ENCODE results near the gene MBD4.

Gene MBD4

GRCh38 chr3:129462361-129462968, 22.7 kb upstream of the MBD4 start:
- DNase-seq = no peak

- no peak for DNase-seq
These were observed 21.9 kb upstream of the MBD4 start for GRCh38 chr3:129461461-129462146.

DNA sequence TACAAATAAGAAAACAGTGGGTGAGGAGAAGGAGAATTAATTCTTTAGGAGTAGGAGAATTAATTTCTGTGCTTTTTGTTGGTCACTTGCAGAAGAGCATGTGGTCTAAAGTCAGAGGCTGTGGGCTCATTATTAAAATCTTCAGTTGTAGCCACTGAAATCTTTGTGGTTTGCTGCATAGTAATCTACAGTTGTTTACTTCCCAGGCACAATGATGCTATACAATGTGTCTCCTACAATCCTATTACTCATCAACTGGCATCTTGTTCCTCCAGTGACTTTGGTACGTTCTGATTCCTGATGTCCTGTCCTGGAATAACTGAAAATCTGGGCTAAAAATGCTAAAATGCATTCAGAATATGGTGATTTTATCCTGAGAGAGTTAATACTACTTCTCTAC, 21.3 kb upstream of the MBD4 start:
- no peak for DNase-seq

- DNase-seq = no peak
These were observed 20.8 kb upstream of the MBD4 start for GRCh38 chr3:129460572-129460971.

DNA sequence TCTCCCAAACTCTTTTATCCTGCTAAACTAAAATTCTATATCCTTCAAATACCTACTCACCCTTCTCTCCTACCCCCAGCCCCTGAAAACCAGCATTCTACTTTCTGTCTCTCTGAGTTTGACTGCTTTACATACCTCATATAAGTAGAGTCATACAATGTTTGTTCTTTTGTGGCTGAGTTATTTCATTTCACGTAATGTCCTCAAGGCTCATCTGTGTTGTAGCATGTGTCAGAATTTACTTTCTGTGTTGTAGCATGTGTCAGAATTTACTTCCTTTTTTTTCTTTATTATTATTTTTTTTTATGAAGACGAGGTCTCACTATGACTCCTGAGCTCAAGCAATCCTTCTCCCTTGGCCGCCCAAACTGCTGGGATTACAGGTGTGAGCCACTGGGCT, 20.4 kb upstream of the MBD4 start:
- DNase-seq = no peak

DNA sequence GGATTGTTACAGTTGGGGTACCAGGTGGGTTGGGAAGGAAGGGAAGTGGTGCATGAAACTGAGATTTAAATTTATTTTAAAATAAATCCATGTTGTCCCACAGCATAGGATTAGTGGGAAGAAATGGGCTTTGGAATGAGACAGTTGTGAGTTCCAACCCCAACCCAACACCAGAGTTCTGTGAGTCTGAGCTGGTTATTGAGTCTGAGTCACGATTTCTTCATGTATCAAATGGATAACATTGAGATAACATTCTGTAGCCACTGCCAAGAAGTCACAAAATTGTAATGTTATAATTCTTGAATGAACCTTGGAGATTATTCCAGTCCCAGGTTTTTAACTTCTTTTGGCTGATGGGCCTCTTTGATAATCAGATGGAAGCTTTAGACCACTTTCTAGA, 14.0 kb upstream of the MBD4 start:
- DNase-seq = no peak

DNA sequence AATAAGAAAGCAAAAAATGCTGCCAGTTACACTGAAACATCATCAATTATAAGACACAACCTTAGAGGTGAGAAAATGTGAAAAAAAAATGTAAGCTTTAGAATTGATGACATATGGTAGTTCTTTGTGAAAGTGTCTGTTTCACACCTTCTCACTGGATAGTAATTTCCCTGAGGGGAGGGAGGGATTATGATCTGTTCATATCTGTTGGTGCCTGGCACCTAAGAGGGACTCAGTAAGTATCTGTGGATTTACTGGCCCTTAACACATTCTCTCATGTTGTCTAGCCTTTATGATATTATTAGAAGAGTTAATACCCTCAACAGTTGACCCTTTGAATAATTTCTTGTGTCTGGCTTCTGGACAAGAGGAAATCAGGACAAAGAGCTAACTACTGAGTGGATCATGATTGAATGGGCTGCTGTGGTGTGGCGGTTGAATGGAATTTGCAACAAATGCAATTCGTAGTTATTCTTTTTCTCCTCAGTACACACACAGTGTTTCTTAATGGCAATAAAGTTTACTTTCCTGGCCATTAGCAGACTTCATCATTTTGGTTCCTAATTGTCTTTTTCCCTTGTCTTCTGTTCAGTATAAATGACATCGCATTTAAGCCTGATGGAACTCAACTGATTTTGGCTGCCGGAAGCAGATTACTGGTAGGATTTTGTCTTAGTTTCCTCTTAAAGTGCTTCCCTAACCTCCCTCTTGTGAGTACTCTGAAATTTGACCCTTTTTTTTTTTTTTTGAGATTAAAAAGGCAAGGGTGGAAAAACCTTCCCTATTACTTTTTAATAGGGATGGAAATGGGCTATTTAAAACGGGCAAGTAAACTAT, 9.7 kb upstream of the MBD4 start:
- DNase-seq = no peak

GRCh38 chr3:129448186-129448895, 8.6 kb upstream of the MBD4 start:
- DNase-seq = no peak

DNA sequence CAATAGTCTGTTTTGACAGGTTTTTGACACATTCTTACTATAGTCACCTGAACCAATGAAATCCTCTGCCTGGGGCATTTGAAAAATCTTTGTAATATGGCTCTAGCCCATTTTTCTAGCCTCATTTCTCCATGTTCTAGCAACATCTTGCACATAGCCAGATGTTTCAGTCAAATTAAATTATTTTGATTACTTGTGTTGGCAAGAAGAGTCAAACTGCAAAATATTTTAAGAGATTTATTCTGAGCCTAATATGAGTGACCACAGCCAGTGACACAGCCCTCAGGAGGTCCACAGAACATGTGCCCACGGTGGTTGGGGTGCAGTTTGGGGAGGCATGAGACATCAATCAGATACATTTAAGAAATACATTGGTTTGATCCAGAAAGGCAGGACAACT, 7.2 kb upstream of the MBD4 start:
- no peak for DNase-seq

DNA sequence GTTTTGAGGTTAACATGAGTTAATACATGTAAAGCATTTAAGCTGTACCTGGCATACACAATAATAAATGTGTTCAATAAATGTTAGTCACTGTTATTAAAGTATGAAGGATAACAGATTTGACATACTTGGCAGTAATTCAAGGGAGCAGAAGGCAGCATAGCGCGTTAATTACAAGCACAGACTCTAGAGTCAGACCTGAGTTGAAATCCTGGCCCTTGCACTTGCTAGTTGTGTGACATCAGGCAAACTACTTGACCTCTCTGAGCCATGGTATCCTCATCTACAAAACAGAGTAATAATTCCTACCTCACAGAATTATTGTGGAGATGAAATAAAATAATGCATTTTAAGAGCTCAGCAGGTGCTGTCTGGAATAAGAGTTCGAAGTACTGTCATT, 5.7 kb upstream of the MBD4 start:
- no peak for DNase-seq

- no peak for DNase-seq
These were observed 3.2 kb upstream of the MBD4 start for GRCh38 chr3:129442947-129443346.

DNA sequence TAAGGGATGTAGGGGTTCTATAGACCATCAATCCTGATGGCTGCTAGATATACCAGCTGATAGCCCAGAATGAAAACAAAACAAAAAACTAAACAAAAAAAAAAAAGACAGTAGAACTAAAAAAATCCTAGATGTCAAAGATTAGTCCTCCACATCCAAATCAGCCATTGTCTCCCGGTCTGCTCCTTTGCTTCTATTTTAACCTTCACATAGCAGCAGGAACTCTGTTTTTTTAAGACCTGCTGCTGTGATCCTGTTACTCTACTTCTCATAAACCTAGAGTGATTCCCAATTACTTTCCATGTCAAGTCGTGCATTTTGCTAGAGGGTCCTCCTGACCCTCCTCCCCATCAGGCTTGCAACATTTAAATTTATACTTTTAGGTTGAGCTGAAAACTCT, 2.7 kb upstream of the MBD4 start:
- no peak for DNase-seq

GRCh38 chr3:129441782-129442181, 2.0 kb upstream of the MBD4 start:
- DNase-seq = no peak

- DNase-seq = no peak
These were observed 1.5 kb upstream of the MBD4 start for GRCh38 chr3:129441215-129441614.

GRCh38 chr3:129440618-129441190, 956 bp upstream of the MBD4 start:
- no peak for DNase-seq

GRCh38 chr3:129439226-129439816, 427 bp downstream of the MBD4 start:
- no peak for DNase-seq

DNA sequence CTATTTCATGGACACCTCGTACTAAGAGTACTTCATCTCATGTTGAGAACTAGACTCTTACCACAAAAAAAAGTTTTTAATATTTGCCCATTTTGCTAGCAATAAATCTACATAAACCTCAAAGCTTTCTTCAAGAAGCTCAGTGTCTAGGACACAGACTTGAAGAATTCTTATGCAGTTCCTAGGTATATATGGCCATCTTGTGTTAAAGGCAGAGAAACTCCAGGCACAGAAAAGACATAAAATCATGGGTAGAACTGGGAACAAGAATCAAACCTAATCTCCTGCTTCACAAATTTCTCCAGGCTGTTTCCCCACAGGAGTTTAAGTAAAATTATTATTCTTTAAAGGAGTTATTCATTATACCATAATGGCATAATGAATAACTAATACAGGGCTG, 4.4 kb downstream of the MBD4 start:
- no peak for DNase-seq

DNA sequence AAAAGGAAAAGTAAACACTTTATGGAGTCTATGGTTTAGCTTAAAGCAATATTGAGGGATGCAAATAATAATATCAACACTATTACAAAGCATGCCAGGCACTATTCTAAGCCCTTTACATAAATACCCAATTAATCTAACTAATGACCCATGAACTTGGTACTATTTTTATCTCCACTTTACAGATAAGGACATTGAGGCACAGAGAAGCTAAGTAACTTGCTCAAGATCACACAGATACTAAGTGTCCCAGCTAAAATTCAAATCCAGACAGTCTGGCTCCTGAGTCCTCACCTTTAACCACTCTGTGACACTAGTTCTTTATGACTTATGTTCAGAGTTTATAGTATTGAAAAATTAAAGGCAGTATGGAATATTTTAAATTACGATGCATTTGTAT, 5.6 kb downstream of the MBD4 start:
- no peak for DNase-seq

GRCh38 chr3:129433565-129433964, 6.2 kb downstream of the MBD4 start:
- DNase-seq = no peak

DNA sequence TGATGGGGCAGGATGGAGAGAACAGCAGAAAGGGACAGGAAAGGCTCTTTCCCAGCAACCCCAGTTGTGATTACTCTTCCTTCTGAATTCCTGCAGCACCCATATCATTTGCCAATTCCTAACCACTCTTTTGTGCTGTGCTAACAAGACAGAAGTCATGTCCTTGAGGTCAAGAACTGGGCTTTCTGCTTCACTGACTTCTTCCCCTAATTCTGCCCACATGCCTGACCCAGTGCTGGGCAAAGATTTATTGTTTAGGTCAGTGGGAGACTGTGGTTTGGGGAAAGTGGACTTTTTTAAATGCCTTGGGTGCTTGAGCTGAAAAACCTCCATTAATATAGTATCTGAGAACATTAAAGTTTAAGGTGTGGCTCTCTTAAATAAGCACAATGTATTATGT, 7.1 kb downstream of the MBD4 start:
- DNase-seq = no peak

DNA sequence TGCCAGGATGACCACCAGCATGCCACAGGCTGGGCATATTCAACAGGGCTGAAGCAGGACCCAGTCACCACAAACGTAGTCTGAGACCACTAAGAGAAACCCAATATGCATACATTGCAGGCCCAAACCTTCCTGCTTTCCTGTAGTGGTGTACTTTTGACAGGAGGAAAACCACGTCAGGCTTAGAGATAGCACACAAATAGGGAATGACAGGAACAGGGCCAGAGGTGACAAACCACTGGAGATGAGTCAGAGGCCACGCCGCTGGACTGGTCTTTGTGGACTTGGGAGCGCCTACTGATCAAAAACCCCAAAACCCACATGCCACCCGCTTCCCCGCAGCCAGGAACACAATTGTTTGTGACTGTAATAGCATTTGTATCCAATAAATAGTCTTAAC, 7.7 kb downstream of the MBD4 start:
- no peak for DNase-seq

DNA sequence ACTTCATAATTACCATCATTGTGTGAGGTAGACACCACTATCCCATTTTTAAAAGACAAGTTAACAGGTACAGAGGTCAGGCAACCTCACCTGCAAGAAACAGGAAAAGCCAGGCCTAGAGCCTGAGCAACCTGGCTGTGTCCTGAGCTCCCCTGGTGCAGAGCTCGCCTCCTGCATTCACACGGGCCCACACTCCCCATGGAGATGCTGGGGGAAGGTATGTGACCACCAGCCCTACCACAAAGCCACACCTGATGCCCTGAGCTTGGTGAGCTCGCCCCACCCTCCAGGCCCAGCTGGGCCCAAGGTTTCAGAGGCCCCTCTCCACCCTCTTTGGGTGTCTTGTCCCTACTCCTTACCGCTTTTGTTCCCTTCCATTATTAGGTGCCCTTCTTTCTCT, 10.1 kb downstream of the MBD4 start:
- DNase-seq = no peak

DNA sequence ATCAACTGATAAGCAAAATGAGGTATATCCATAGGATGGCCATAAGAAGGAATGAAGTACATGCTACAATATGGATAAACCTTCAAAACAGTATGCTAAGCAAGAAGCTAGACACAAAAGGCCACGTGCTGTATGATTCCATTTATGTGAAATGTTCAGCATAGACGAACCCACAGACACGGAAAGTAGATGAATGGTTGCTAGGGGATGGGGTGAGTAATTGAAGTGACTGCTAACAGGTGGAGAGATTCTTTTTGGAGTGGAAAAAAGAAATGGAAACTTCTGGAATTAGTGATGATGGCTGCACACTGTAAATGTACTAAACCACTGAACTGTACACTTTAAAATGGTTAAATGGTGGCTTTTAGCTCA, 10.7 kb downstream of the MBD4 start:
- no peak for DNase-seq
